ENCODE measurements around the gene CD8B2.
"Not testable (repeated sequence)": the region's sequence is repeated elsewhere in the genome, so short reads cannot be mapped to it uniquely, and the experiment has no call there.

The CD8B2 gene

GRCh38 chr2:106553321-106553720 is 66.2 kb downstream of the CD8B2 start:
- DNase-seq: no peak

GRCh38 chr2:106554411-106554810 is 67.2 kb downstream of the CD8B2 start:
- no peak for DNase-seq

- no peak for DNase-seq
Measured at GRCh38 chr2:106555053-106555452, 67.9 kb downstream of the CD8B2 start.

GRCh38 chr2:106559786-106560185 is 72.6 kb downstream of the CD8B2 start:
- not testable (repeated sequence) for DNase-seq

GRCh38 chr2:106560773-106561172 is 73.6 kb downstream of the CD8B2 start:
- DNase-seq: no peak

- DNase-seq: no peak
Measured at GRCh38 chr2:106561356-106561755, 74.2 kb downstream of the CD8B2 start.

GRCh38 chr2:106561803-106562202 is 74.6 kb downstream of the CD8B2 start:
- no peak for DNase-seq

- DNase-seq: no peak
Measured at GRCh38 chr2:106562268-106563186, 75.4 kb downstream of the CD8B2 start.

- DNase-seq: no peak
Measured at GRCh38 chr2:106563195-106563594, 76.0 kb downstream of the CD8B2 start.

GRCh38 chr2:106565599-106565998 is 78.4 kb downstream of the CD8B2 start:
- DNase-seq: no peak

GRCh38 chr2:106566050-106566449 is 78.9 kb downstream of the CD8B2 start:
- DNase-seq: no peak

- DNase-seq: not testable (repeated sequence)
Measured at GRCh38 chr2:106566484-106566883, 79.3 kb downstream of the CD8B2 start.

GRCh38 chr2:106570316-106570715 is 83.2 kb downstream of the CD8B2 start:
- no peak for DNase-seq
